DMS153 treated with DMSO at 0.1 percent for 48 hours (cell line): Measurements from ENCODE around the gene GALNT9.
A peak's percentile ranks its signal among the peaks of the same experiment; 100 is the strongest.

Source experiments
- DNase-seq: peaks from one replicate; lab custom pipeline; 2025; ENCODE audit not compliant: unreplicated experiment; lab: John Stamatoyannopoulos, UW

GALNT9 gene

DNA sequence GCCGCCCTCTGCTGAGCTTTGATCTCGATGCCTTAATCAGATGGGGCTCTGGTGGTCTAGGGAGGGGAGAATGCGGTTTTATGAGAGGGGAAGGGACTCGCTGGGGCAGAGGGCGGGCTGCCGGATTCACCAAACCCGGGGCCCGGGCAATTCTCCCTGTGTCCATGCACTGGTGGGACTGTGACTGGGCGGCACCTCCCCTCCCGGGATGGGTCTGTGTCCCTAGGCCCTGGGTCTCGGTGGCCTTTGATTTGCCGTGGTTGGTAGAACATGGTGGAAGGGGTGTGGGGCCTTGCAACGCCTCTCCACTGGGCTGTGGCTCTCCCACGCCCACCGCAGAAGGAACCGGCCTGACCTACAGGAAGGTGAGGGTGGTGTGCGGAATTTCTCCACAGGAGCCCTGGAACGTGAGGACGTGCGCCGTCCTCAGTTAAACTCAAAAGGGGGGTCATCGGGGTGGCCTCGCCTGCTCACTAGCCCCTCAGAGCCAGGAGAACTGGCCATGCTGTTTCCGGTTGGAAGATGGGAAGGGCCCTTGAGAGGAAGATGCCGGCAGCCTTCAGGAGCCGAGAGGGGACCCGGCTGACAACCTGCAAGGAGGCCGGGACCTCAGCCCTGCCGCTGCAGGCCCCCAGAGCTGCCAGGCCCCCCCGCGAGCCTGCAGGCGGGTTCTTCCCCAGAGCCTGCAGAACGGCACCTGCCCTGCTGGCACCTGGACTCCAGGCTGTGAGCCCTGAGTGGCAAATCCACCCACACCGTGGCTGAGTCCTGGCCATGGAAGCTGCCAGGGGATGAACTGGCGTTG, 141.5 kb downstream of the GALNT9 start:
- DNase-seq: no peak

DNA sequence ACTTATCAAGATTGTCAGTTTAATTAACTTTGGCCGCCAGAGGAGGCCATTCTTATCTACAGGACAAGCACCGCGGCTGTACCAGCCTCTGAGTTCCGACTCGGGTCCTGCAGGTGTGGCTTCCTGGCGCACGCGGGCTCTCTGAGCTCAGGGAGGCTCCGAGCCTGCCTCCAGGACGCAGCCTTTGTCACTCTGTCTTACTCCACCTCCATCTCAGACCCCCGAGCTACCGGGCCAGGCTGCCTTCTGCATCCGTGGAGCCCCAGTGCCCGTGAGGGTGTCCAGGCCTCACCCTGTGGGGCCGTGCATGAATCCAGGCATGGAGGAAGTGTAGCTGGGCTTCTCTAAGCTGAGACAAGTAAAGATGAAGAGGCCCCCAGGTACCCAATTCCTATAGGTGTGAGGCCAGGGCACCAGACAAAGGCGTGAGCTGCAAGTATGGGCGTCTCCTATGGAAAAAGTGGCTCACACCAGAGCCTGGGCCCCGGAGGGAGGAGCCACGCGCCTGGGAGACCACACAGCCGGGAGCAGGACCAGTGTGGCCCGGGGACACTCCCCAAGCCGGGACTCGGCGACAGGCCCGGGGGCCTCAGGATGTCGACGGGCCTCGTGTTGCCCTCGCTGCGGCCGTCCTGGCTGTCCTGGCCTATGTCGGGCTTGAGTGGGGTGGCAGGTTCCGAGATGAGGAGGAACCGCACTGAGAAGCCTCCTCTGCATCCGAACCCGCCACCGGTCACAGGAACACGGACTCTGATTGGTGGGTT, 142.3 kb downstream of the GALNT9 start:
- no peak for DNase-seq

DNA sequence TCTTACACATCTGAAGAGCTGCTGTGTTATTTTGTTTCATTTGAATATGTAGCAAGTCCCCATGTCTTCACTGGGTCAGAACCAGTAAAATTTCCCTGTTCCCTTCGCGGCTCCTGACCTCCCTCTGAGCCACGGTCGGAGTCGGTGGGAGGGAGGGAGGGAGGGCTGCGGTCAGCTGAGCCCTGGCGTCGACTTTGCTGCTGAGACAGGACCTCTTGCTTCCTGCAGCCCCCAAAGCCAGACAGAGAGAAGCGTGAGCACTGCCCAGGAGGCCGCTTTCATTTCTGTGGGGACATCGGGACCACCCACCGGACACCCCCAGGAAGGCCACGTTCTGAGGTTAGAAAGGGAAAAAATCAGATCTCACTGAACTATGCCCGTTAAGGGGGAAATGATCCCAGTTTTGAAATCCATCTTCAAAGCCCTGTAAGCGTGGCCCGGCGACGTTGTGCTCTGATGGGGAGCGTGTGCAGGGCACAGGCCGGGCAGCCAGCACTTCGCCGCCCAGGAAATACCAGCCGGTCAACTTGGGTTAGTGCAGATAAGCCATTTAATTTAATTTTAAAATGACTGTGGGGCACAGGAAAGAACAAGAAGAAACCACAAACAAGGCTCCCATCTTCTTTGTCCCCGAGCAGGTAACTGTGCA, 143.1 kb downstream of the GALNT9 start:
- DNase-seq: no peak

DNA sequence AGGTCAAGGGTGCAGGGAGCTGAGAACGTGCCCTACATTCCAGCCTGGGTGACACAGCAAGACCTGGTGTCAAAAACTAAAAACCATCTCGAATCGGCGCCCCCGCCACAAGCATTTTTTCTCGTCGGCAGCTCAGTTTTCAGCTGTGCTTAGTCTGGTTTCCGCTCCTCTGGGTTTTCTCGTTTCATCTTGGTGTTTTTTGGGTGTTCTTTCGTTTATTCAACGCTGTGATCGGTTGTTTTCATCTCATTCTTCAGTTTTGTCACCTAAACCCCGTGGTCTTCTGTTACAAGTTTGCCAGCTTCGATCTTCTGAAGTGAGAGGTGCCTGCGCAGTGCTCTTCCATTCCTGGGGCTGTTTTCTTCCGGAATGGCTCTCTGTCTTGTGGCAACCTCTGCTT, 143.7 kb downstream of the GALNT9 start:
- no peak for DNase-seq

DNA sequence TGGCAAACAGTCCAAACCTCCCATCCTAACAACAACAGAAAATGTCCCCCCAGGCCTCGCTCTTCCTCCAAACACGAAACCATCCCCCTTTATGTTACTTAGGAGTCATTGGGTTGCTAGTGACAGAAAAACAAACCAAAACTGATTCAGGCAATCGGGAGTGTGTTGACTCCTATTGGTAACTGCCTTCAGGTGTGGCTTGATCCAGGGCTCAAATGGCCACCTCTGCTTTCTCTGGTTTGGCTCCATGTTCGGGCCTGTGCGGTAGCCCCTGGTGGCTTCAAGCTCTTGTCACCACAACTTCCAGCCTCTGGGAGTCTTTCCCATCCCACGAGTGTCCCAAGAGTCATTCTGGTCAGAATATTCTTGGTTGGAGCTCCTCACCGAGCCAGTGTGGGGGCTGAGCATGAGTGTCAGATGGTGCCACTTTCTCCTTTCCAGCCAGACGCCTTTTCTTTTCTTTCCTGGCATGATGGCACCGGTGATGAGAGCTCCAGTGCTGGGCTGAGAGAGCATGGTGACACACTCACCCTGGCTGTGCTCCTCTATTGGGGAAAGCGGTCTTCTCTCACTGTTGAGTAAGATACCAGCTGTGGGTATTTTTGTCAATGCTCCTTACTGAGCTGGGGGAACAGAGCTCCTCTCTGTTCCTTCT, 146.6 kb downstream of the GALNT9 start:
- DNase-seq: no peak

- DNase-seq: no peak
Observed at GRCh38 chr12:132182206-132182710, 147.1 kb downstream of the GALNT9 start.

GRCh38 chr12:132181570-132182200, 147.7 kb downstream of the GALNT9 start:
- DNase-seq: no peak

DNA sequence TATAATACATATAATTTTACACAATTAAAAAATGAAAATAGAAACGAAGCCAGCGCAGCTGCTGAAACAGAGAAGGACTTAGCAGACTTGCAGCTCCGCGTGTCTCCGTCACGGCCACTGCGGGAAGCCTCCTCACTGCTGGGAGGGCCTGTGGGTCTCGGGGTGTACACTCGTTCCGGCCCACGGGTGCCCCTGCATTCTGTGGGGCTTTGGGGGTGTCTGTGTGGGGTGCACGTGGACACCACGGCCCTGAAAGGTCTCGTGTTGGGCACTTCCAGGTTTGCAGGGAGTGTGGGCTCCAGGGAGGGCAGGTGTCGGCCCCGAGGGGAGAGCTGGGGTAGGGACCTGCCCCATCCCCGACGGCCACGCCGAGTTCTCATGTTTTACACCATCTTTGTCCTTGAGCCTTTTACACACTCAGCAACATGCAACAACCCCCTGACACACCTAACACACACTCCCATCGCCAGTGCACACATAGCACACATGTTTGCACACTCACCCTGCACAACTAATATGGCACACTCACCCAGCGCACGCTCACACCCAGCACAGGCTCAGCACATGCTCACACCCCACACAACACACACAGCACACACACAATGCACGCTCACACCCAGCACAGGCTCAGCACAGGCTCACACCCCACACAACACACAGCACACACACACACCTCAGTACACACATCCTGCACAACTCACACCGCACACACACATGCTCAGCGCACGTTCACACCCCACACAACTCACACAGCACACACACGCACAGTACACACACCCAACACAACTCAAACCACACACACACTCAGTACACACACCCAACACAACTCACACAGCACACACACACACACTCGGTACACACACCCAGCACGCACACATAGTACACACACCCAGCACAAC, 148.5 kb downstream of the GALNT9 start:
- no peak for DNase-seq

DNA sequence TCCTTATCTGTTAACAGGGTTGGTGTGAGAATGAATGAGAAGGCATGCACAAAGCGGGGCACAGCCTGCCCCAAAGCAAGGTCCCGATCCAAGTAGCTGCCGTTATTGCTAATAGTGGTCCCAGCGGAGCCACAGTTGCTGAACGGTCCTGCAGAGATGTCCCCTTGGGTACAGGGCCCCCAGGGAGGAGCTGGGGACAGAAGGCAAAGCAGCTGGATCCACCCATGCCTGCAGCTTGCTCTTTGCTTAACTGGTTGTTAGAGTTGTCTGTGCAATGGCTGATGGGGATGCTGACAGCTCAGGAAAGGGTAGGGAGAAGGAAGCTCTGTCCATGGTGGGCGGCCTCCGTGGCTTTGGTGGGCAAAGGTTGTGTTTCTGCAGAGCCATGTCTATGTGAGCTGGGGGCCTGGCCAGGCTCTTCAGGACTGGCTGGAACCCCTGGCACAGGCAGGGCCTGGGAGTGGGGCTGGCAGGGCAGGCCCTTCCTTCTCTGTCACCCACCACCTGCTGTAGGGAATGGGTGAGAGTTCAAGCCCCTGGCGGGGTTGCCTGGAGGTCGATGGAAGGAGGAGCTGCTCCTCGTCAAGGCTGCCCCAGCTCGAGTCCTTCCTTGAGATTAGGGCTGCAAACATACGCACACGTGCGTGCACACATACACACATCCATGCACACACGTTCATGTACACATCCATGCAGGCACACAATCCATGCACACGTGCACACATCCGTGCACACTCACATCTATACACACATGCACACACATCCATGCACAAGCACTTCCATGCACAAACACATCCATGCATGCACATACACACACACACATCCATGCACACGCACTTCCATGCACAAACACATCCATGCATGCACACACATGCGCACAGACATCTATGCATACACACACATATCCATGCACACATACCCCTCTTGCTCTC, 149.7 kb downstream of the GALNT9 start:
- no peak for DNase-seq

DNA sequence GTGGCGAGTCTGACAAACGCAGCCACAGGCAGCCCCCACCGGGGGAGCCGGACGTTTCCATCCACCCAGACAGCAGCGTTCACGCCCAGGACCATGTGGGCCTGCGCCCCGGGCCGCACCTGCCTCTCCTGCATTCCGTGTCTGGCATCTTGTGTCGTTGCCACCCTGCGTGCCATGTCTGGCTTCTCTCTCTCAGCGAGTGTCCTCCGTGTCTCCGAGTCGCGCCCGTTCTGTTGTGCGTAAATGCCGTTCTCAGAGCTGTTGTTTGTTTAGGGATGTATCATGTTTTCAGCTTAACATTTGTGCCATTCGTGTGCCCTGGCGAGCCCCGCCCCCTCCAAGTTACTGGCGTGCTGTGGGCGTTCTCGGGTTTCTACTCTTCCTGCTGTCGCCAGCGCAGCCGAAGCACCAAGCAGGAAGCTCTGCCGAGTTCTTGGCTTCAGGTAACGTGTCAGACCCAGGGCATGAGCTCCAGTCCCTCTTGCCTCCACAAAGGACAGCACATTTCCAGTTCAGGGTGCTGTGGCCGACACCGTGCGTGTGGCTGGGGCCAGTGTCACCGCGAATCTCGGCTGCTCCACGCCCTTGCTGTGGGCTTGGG, 150.5 kb downstream of the GALNT9 start:
- peak; percentile 58 for DNase-seq

DNA sequence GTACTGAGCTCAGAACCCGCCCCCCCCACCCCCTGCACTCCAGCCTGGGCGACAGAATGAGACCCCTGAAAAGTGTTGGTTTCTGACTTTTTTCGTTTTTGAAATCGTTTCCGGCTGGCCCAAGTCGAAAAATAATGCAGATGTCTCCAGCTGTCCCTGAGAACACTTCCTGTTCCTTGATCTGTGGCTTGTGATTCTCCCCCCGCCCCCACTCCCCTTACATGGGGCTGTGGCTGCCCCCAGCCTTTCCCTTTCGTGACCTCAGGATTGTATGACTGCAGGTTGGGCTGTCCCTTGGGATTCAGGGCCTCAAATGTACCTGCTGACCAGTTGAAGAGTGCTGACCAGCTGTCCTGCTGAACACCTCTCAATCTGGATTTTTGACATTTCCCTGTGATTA, 151.1 kb downstream of the GALNT9 start:
- no peak for DNase-seq

DNA sequence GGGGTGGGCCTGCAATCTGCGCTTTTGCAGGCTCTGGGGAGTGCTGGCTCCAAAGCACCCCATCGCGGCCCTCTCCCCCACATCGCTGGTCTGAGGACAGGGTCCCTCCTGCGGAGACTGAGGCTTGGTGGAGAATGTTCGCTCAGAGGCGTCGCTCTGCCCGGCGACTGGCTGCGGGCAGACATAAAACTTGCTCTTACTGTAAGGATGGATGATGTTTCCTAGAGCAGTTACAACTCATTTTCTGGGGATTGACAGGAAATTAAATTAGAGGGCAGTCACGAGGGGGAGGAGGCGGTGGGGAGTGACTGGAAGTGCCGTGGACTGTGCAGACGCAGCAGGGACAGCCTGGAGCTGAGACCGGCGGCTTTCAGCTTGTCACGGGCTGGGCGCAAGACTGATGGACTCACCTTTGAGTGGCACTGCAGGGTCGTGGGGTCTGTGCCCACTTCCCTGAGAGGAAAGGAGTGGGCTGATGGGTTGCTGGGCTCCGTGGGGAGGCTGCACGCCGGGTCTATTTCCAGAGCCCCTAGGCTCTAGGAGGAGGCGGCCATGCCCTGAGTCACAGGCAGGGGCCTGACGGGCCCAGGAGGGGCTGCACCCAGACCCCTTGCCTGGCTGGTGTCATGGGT, 152.4 kb downstream of the GALNT9 start:
- no peak for DNase-seq

DNA sequence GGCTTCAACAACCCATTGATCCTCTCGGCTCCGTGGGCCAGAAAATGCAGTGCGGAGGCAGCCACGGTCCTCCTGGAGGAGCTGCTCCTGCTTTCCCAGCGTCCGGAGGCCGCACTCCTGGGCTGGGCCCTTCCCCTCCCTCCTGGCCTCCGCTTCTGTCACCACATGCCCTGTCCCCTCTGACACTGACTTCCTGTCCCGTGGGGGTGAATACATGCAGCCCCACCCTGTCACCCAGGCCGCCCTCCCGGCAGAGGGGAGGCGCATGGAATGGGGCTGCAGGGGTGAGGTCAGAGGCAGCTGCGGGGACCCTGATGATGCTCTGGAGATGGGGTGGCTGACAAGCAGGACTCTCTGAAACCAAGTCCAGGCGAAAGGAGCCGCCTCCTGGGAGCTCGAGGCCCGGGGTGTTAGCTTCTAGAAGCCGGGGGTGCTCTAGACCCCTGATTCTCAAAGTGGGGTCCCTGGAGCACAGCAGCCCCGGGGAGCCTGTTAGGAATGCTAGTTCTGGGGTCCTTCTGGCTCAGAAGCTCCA, 152.9 kb downstream of the GALNT9 start:
- DNase-seq: no peak

GRCh38 chr12:132175496-132176384, 153.6 kb downstream of the GALNT9 start:
- DNase-seq: no peak

GRCh38 chr12:132174839-132175490, 154.4 kb downstream of the GALNT9 start:
- no peak for DNase-seq
